Measurements from ENCODE around the gene TCEA3.

The TCEA3 gene

GRCh38 chr1:23421753-23422240 is 2.8 kb downstream of the TCEA3 start:
- DNase-seq (ENCODE audit: low read depth in 2 of 3, low spot score in 2 of 3) = no peak

GRCh38 chr1:23421343-23421742 is 3.2 kb downstream of the TCEA3 start:
- DNase-seq (ENCODE audit: low read depth in 2 of 3, low spot score in 2 of 3) = no peak

DNA sequence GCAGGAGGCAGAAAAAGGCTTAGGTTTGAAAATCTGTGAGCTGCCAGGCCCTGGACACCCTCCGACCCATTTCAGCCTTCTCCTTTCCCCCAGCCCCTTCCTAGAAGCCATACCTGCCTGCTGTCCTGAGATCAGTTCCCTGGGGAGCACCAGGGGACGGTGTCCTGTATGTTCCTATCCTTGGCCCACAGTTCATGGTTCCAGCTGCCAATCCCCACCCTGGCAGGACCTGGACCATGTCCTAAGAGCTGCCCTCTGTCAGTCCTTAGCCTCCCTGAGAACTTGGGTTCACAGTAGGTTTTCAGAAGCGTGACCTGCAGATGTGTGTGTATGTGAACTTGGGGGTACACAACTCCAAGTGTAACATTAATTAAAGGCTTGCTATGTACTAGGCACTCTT is 3.8 kb downstream of the TCEA3 start:
- no peak for DNase-seq (ENCODE audit: low read depth in 2 of 3, low spot score in 2 of 3)

DNA sequence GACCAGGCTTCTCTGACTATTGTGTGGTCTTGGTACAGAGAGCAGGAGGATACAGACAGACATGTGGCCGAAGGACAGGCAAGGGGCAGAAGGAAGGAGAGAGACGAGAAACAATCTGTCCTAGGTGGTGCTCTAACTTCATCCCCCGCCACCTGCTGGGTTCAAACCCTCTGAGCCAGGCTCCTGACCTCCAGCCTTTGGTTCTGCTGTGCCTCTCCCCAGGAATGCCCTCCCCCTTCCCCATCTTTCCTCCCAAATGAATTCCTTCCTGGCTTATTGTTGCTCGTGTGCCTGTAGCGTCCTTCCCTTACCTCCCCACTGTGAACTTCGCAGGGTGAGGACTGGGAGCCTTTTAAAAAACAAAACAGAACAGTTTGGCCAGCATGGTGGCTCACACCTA is 5.4 kb downstream of the TCEA3 start:
- DNase-seq (ENCODE audit: low read depth in 2 of 3, low spot score in 2 of 3) = no peak

- no peak for DNase-seq (ENCODE audit: low read depth in 2 of 3, low spot score in 2 of 3)
Measured at GRCh38 chr1:23417570-23417969, 7.0 kb downstream of the TCEA3 start.

DNA sequence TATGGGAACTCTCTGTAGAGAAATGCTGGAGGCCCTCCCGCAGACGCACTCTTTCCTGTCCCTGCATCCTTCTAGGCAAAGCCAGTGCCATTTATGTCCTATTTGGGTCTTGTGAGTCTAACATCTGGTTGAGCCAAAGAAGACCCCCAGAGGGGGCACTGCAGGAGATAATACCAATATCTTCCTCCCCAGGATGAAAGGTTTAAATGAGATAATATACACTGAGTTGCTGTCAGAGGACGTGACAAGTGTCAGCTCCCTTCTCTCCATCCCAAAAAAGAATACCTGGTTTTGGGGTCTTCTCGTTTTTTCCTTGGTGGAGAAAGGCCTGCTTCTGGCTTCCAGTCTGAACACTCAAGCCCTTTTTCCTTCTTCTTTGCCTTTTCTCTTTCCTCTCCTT is 7.6 kb downstream of the TCEA3 start:
- no peak for DNase-seq (ENCODE audit: low read depth in 2 of 3, low spot score in 2 of 3)

DNA sequence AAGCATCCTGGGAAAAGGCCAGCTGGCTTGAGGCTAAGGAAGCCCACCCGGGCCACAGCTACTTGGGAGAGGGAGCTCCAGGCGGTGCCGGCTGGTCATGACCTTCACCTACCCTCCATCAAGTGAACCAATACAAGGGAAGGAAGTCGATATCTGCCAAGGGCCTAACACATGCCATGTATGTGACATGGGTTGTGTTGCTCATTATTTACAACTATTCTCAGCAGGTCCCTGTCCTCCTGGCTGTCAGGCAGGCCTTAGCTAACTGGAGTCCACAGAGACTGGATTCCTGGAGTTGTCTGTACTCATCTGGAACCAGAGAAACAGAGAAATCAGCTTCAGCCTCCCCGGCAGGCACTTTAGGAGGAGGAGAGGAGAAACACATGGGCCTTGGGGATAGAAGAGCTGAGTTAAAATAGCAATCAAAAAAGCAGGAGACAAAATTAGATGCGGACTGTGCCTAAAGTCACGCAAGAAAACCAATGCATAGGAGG is 15.7 kb downstream of the TCEA3 start:
- DNase-seq (ENCODE audit: low read depth in 2 of 3, low spot score in 2 of 3) = no peak

GRCh38 chr1:23407016-23407630 is 17.4 kb downstream of the TCEA3 start:
- DNase-seq (ENCODE audit: low read depth in 2 of 3, low spot score in 2 of 3) = no peak

DNA sequence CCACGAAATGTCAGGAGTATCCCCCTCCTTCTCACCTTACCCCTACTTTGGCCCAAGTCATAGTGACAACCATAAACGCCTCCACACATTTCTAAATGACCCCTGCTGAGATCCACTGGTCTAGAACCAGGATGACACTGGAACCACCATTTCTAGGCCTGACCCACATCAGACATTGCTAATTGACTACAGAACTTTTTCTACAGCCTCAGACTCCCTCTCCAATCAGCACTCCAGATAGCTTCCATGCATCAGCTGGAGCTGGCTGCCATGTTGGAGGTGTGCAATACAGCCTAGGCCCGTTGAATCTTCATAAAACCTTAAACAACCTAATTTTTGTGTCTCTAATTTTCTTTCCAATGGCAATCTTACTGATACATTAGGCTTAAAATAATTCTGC is 18.6 kb downstream of the TCEA3 start:
- no peak for DNase-seq (ENCODE audit: low read depth in 2 of 3, low spot score in 2 of 3)

DNA sequence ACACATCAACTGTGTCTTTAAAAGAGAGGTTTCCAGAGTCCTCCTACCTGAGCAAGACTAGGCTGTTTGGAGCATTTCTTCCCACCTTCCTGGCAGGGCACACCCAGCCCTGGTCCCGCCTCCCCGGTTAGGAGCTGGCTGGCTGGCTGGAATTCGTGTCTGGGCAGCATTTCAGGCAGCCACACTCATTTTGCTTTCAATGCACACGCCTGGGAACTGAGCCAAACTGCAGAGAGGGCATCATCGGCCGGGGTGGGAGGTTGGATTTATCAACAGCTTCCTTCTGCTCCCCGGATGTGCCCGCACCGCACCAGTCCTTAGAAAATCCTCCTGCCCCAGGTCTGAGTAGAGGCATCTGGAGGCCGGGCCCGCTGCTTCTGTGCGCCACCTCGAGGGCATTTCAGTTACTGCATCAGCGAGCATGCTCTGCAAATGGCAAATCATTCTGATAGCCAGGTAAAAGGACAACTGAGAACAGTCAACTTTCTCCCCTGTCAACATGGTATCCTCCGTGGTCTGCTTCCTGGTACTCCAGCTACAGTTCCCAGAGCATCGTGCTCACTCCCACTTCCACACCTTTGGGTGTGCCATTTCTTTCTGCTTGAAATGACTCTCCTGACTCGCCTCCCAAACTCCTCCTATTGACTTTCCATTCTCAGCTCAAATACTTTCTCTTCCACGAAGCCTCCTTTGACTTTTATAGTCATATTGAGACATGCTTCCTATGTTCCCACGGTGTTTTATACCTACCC is 20.6 kb downstream of the TCEA3 start:
- DNase-seq (ENCODE audit: low read depth in 2 of 3, low spot score in 2 of 3) = peak; percentile 52 to 86 (median 80)

DNA sequence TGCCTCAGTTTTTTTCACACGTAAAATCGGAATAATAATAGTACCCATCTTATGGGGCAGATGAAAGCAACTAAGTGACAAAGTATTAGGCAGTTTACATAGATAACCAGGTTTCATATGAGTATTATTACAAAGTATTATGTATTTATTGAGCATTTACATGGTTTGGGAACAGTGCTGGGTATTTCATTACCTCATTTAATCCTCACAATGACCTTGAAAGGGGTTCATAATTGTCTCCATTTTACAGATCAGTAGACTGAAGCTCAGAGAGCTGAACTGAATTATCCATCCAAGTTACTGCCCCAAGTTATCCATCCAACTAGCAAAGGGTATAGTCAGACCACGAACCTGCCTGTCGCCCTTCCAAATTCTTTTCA is 21.2 kb downstream of the TCEA3 start:
- no peak for DNase-seq (ENCODE audit: low read depth in 2 of 3, low spot score in 2 of 3)

DNA sequence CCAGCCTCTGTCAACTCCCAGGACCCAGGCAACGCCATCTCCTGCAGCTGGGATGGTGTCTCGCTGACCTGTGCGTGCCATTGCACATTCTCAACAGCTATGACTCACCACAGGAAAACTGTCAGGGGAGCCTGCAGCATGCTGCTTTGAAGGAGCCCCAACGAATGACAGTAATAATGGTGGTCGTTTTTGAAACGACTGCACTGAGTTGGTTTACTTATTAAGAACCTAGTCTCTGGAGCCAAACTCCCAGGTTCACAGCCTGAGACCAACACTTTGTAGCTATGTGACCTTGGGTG is 21.6 kb downstream of the TCEA3 start:
- no peak for DNase-seq (ENCODE audit: low read depth in 2 of 3, low spot score in 2 of 3)

DNA sequence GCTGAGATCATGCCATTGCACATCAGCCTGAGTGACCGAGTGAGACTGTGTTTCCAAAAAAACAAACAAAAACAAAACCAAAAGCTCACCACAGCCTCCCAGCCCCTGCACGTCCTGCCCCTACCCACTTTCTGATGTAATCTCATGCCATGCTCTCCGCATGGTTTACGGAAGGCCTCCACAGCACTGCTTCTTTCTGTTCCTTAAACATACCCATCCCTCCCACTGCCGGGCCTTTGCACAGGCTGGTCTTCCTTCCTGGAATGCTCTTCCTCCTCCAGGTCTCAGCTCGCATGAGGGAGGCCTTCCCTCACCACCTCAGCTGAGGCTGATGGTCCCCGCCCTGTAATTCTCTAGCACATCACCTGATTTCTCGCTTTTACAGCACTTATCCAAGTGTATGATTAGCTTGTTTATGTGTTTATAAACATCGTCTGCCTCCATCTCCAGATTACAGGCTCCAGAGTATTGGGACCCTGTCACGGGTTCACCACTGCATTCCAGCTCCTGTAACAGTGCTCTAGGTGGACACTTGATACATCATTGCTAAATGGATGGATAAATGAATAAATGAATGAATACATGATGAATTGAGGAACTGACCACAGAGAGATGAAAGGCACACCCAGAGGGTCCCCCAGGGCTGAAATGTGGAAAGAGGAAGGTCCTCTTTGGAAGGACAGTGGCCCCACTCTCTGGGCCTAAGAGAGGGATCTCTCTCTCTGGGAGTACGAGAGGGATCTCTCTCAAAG is 22.1 kb downstream of the TCEA3 start:
- DNase-seq (ENCODE audit: low read depth in 2 of 3, low spot score in 2 of 3) = no peak

GRCh38 chr1:23401313-23401712 is 23.2 kb downstream of the TCEA3 start:
- no peak for DNase-seq (ENCODE audit: low read depth in 2 of 3, low spot score in 2 of 3)

DNA sequence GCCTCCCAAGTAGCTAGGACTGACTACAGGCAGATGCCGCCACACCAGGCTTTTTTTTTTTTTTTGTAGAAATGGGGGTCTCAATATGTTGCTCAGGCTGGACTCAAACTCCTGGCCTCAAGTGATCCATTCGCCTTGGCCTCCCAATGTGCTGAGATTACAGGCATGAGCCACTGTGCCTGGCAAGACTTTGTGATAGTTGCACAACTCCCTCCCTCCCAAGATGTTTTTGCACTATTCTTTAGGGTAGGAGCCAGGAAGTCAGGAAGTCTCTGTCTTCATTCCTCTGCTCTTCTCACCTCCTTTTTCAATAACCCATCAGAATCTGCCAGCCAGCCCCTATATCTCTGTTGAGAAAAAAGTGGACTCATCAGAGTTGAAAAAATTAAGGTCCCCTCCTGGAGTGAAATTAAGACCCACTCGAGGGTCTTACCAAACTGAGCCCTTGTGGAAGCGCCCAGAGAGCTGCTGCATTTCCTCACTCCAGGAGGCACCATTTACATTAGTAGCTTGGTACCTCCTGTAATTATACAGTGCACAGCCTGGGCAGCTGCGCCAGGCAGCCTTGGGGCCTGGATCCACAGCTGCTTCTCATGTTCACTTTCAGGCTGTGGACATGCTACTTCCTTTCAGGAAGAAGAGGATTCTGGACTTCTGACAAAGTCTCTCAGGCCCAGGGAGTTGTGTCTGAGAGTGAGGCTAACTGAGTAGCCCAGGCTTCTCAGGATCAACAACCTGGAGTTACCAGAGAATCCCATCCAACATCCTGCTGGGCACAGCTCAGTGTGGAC is 24.0 kb downstream of the TCEA3 start:
- no peak for DNase-seq (ENCODE audit: low read depth in 2 of 3, low spot score in 2 of 3)

GRCh38 chr1:23399229-23399628 is 25.3 kb downstream of the TCEA3 start:
- no peak for DNase-seq (ENCODE audit: low read depth in 2 of 3, low spot score in 2 of 3)

GRCh38 chr1:23397908-23398307 is 26.6 kb downstream of the TCEA3 start:
- no peak for DNase-seq (ENCODE audit: low read depth in 2 of 3, low spot score in 2 of 3)

GRCh38 chr1:23396380-23396779 is 28.2 kb downstream of the TCEA3 start:
- no peak for DNase-seq (ENCODE audit: low read depth in 2 of 3, low spot score in 2 of 3)

DNA sequence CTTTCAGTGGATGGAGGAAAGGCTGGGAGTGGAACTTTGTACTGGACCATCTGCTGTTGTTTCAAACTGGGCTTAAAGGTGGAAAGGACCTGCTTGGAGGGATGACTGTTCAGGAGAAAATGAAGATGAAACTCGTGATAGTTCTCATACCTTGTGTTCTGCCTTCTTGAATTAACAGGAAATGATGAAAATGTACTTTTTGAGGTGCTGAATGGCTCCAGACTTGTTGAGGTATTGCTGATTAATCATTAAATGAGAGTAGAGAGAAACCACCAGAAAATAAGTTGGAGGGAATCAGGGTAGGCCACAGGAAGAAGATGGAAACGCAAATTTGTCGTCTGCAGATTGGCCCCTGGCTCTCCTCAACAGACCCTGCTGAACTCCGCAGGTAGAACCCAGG is 28.7 kb downstream of the TCEA3 start:
- DNase-seq (ENCODE audit: low read depth in 2 of 3, low spot score in 2 of 3) = no peak

DNA sequence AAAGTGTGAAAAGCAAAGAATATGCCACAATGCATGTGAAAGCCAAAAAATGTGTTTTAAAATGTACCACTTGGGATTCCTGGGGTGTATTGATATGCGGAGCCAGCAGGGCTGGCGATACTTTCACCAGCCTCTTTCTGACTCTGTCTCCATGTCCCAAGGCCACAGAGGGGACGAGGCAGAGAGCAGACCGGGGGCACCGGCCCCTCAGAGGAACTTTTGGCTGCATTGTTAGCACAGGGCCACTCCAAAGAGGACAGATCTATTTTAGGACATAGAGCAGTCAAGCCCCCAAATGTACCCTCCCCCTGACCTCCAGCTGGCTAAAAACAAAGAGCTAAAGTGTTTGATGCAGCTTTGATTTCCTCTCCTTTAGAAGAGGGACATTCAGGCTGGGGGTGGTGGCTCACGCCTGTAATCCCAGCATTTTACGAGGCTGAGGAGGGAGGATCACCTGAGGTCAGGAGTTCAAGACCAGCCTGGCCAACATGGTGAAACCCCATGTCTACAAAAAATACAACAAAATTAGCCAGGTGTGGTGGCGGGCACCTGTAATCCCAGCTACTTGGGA is 29.3 kb downstream of the TCEA3 start:
- no peak for DNase-seq (ENCODE audit: low read depth in 2 of 3, low spot score in 2 of 3)

DNA sequence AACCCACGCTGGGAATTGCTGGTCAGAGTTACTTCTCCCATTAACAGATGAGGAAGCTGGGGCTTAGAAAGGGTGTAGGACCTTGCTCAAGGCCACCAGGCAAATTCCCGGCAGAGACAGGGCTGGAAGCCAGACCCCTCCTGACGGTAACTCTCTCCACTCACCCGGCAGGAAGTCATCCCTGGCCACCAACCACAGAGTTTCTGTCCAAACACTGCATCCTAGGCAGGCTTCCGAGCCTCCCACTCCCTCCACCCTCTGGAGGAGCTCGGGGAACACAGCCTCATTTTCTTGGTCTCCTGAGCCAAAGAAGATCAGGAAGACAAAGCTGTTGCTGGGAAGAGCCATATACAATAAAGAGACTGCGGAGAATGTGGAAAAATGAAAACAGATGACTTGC is 29.9 kb downstream of the TCEA3 start:
- DNase-seq (ENCODE audit: low read depth in 2 of 3, low spot score in 2 of 3) = no peak

All from activated CD8-positive, alpha-beta memory T cell treated with anti-CD3 and anti-CD28 coated beads for 48 hours (primary cell).